Hepatic stellate cell (primary cell): Measurements from ENCODE around the gene ZNF524.
A peak's percentile ranks its signal among the peaks of the same experiment; 100 is the strongest.
"Not testable (repeated sequence)": the region's sequence is repeated elsewhere in the genome, so short reads cannot be mapped to it uniquely, and the experiment has no call there.

Experiments
- DNase-seq: peaks from one replicate; pipeline ENCODE4 v3.0.0; 2011; ENCODE audit warnings: low spot score

The ZNF524 gene, protein sequence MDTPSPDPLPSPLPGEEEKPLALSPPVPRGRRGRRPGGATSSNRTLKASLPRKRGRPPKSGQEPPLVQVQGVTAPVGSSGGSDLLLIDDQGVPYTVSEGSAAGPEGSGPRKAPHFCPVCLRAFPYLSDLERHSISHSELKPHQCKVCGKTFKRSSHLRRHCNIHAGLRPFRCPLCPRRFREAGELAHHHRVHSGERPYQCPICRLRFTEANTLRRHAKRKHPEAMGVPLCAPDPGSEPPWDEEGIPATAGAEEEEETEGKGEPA

DNA sequence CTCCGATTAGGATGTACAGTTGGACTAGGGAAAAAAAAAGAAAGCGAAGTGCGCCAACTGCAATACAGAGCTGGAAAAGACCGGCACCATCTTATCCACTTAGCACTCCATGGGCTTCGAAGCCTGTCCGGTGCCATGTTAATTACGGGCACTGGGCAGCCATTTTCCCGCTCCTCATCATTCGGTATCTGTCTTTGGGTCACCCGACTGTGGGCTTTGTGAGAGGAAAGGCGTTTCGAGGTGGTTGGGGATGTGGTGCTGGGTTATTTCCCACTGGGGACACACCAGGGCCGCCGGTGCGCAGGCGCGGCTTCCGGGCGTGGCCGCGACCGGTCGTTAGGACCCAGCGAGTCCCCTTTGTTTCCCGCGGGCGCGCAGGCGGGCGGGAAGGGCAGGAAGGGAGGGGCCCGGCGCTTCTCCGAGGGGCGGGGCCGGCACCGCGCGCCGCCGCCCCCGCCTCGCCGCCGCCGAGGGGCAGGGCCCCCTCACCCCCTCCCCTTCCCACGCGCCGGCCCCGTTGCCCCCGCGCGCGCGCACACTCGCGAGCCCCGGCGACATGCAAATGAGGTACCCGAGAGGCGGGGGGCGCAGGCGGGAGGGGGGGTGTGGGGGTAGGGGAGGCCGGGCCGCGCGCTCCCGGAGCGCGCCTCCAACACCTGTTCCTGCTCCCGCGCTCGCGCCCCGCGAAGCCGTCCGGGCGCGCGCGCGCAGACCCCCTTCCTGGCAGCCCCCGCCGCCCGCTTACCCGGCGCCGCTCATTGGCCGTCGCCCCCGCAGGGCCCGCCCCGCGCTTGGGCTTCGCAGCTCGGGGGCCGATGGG is at the start of gene ZNF524:
ZNF524 (plus strand) TSS at position 447 of the 820 bp plus-strand sequence. CDS start 1,825 bp downstream, outside the sequence.
- DNase-seq, result peak; percentile 90

DNA sequence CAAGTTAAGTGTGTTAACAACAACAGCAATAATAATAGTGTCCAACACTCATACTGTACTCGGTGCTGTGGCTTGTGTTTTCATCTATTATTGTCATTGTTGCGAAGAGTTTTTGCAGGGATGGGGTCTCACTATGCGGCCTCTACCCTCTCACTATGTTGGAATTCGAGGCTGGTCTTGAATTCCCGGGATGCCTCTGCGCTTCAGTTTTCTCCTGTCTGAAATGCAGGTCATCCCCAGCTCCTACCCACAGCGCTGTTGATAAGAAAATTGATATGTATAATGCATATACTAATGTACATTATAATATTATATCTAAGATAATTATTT is 49.8 kb upstream of the ZNF524 start:
- no peak for DNase-seq

DNA sequence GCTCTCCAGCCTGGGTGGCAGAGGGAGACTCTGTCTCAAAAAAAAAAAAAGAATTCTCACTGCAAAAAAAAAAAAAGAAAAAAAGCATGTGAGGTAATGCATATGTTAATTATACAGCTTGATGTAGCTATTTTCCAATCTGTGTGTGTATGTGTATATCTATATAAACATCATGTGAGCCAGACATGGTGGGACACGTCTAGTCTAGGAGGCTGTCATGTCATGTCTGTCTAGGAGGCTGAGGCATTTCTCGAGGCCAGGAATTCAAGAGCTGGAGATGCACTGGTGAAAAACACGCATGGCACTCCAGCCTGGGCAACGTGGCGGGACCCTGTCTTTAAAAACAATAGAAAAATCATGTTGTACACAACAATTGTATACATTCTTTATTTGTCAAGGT is 47.9 kb upstream of the ZNF524 start:
- DNase-seq, result no peak

DNA sequence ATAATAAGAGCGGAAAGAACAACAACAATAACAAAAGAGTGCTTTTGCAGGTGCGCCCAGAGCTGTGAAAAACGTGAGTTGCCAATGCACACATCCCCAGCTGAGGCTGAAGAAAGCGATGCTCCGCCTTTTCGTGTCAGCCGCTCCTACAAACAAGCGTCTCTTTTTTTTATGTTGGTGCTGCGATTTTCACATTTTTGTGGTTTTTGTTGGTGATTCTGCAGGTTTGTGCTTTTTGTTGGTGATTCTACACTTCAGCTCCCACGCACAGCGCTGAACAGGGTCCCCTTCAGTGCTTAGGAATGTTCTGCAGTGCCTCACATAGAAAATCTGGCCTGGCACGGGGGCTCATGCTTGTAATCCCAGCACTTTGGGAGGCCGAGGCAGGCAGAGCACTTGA is 47.5 kb upstream of the ZNF524 start:
- peak; percentile 45 for DNase-seq

DNA sequence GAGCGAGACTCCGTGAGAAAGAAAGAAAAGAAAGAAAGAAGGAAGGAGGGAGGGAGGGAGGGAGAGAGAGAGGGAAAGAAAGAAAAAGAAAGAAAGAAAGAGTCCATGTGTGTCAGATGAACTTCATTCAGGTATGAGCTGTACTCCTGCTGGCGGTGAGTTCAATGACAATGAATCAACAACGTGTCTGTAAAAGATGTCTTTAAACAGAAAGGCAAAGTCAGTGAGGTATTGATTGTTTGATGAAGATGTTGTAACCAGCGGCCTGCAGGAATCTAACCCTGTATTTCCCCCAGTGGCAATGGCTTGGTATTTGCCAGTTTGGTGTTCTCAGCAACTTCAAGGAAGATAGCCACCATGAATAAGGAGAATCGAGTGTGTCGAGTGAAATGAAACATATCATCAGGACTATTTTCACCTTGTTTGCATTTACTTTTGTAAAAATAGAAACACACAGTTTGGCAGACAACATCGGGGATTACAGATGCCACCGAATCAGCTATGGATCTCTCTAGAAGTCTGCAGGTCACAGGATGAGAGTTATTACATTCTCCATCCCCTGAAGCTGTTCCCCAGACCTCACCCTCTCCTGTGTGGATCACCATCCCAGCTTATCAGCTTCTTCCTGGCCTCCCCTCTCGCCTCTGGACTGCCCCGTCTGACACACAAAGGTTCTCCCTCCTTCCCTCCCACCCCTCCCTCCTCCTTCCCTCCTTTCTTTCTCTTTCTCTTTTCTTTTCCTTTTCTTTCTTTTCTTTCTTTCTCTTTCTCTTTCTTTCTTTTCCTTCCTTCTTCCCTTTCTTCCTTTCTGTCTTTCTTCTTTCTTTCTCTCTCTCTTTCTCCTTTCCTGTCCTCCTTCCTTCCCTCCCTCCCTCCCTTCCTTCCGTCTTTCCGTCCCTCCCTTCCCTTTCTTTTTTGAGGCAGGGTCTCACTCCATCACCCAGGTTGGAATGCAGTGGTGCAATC is 46.6 kb upstream of the ZNF524 start:
- DNase-seq, result no peak

DNA sequence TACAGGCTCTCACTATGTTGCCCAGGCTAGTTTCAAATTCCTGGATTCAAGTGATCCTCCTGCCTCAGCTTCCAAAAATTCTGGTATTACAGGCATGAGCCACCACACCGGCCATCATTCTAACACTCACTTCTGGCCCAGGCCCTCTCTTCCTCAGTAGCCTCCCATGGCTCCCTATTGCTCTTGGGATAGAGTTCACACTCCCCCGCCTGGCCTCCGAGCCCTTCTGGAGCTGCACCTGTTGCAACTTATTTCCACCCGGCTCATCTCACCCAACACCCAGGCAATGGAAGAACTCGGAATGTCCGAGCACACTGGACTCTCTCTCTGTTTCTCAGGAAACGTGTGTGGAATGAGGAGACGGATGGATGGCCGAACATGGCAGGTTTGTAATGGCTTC is 45.8 kb upstream of the ZNF524 start:
- no peak for DNase-seq

DNA sequence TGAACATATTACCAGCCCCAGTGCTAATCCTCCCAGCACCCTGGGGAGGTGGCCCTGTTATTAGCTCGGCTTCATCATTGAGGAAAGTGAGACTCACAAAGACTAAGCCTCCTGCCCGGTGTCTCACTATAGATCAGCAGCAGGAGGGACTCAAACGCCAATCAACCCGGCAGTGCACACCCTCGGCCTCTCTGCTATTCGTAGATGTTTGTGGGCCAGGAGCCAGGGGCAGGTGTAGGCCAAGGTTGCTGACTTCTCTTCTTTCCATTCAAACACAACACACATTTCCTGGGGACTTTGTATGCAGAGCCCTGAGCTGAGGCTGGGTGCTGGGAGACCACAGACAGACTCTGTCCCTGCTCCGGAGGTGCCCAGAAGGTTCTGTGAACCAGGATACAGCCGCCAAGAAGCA is 45.3 kb upstream of the ZNF524 start:
- DNase-seq, result no peak

DNA sequence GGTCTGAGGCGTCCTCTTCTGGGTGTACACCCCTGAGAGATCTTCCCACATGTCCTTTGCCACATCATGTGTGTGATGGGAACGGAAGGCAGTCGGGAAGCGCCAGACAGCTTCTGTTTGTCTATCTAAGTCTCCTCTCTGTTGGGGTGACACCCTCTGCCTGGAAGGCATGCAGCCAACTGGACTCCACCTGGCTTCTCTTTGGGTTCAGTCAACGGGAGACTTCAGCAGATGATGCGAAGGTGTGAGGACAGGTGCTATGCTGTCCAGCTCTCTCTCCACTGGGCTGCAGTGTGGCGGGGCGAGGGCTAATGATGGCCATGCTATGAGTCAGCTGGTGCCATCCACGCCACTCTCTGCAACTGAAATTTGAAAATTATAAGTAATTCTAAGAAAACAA is 40.4 kb upstream of the ZNF524 start:
- no peak for DNase-seq

DNA sequence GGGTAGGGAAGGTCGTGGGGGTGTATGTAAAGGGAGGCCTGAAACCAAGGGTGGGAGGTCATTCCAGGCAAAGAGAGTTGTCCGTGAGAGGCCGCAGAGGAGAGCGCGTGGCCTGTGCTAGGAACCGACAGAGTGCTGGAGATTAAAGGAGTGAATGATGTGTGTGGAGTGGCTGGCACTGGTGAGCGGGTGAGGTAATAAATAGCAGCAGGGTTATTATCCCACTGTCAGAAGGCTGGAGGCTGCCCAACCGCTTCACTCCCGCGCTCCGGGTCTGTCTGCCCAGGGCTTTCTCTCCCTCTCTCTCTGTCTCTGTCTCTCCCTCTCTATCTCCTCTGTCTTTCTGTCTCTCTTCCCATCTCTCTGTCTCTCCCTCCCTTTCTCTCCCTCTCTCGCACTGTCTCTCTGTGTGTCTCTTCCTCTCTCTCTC is 36.8 kb upstream of the ZNF524 start:
- no peak for DNase-seq

DNA sequence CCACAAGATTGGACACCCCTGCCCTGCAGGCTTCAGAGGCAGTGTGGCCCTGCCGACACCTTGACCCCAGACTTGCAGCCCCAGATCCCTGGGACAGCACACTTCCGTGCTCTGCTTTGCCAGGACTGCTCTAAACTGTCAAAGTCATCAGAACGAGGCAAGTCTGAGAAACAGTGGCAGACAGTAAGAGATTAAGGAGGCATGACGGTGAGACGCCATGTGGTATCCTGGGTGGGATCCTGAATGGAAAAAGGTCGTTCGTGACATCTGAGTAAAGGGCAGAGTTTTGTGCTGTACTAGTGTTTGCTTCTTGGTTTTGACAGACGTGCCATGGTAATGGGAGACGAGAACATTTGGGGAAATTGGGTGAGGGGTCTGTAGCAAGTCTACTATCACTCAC is 33.3 kb upstream of the ZNF524 start:
- no peak for DNase-seq

DNA sequence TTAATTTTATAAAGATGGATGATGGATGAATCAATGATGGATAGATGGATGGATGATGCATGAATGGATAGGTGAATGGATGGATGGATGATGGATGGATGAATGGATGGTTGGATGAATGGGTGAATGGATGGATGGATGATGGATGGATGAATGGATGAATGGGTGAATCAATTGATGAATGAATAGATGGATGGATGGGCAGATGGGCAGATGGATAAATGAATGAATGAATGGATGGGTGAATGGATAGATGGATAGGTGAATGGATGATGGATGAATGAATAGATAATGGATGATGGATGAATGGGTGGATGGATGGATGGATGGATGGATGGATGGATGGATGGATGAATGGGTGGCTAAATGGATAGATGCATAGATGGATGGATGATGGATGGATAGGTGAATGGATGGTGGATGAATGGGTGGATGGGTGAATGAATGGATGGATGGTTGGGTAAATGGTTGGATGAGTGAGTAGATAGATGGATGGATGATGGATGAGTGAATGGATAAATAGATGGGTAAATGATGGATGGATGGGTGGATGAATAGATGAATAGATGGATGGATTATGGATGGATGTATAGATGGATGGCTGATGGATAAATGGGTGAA is 32.3 kb upstream of the ZNF524 start:
- no peak for DNase-seq

DNA sequence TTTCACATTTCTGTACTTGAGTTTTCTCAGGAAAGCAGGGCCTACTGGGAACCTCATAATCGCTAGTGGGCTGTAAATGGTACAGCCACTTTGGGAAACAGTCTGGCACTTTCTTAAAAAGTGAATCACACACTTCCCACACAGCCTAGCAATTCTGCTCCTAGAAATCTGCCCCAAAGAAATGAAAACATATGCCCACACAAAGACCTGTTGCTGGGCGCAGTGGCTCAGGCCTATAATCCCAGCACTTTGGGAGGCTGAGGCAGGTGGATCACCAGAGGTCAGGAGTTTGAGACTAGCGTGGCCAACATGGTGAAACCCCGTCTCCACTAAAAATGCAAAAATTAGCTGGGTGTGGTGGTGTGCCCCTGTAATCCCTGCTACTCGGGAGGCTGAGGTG is 30.6 kb upstream of the ZNF524 start:
- not testable (repeated sequence) for DNase-seq

DNA sequence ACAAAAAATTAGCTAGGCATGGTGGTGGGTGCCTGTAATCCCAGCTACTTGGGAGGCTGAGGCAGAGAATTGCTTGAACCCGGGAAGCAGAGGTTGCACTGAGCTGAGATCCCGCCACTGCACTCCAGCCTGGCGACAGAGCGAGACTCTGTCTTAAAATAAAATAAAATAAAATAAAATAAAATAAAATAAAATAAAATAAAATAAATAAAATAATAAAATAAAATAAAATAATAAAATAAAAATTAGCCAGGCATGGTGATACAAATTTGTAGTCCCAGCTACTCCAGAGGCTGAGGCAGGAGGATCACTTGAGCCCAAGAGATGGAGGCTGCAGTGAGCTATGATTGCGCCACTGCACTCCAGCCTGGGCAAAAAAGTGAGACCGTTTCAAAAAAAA is 26.2 kb upstream of the ZNF524 start:
- DNase-seq, result not testable (repeated sequence)

DNA sequence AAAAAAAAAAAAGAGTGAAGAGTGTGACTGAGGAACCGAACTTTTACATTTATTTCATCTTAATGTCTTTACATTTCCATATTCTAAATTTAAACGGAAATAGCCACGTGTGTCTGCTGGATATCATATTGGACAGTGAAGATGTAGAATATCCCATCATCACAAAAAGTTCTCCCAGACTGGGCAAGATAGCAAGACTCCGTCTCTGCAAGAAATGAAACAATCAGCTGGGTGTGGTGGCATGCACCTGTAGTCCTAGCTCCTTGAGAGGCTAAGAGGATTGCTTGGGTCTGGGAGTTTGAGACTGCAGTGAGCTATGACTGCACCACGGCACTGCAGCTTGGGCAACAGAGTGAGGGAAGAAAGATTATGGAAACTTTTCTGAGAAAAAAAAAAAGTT is 23.3 kb upstream of the ZNF524 start:
- DNase-seq, result no peak

DNA sequence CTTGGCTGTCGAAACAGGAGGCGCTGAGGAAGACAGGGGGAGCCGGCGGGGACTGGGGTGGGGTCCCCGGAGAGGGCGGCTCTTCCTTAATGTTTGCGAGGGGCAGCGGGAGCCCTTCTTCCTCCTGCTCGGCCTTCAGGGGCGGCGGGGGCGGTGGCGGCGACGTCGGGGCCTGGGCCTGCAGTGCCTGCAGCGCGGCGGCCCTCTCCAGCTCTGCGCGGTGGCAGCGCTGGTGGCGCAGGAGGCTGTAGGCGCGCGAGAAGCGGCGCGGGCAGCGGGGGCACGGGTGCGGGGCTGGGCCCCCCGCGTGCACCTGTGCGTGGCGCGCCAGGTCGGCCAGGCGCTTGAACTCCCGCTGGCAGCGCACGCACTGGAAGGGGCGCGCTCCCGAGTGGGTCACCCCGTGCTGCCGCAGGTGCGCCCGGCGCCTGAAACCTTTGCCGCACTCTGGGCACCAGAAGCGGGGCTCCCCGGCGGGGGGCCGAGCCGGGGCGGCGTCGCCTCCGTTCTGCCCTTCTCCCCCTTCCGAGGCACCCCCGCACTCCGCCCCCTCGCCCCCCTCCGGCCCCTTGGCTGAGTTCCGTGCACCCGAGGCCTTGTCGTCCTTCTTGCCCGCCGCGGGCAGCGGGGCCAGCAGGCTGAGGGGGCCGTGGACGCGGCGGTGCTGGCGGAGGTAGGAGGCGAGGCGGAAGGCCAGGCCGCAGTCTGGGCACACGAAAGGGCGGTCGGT is 21.9 kb upstream of the ZNF524 start:
- no peak for DNase-seq

DNA sequence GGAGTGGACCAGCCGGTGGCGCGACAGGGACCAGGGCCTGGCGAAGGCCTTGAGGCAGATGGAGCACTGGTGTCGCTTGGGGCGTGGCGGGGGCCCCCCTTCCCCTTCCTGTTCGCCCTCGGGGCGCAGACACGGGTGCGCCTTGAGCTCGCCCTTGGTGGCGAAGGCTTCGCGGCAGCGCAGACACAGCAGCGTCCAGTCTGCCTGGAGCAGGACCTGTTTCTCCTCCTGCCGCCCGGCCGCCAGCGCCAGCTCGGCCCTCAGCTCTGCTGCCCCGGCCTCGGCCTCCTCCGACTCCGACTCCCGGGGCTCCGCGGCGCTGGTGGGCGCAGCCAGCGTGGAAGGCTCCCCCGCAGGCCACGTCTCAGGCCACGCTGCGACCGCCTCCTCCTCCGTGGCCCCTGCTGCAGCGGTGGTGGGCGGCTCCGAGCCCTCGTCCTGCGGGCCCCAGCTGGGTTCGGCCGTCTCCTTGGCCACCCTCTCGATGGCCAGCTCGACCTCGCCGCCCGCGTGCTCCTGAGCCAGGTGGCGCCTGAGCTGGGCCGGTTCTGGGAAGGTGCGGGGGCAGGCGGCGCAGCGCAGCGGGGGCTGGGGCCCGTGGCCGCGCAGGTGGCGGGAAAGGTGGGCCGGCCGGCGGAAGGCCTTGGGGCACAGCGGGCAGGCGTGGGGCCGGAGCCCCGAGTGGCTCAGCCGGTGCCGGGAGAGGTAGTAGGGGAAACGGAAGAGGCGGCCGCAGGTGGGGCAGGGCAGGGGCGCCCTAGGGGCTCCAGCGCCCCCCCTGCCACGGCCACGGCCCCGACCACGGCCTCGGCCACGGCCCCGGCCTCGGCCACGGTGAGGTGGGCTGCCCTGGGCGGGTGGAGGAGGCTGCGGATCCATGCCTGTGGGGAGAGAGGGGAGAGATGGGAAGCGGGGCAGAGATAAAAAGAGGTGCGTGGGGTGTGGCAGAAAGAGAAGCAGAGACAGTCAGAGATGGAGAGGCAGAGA is 21.0 kb upstream of the ZNF524 start:
- DNase-seq, result no peak

DNA sequence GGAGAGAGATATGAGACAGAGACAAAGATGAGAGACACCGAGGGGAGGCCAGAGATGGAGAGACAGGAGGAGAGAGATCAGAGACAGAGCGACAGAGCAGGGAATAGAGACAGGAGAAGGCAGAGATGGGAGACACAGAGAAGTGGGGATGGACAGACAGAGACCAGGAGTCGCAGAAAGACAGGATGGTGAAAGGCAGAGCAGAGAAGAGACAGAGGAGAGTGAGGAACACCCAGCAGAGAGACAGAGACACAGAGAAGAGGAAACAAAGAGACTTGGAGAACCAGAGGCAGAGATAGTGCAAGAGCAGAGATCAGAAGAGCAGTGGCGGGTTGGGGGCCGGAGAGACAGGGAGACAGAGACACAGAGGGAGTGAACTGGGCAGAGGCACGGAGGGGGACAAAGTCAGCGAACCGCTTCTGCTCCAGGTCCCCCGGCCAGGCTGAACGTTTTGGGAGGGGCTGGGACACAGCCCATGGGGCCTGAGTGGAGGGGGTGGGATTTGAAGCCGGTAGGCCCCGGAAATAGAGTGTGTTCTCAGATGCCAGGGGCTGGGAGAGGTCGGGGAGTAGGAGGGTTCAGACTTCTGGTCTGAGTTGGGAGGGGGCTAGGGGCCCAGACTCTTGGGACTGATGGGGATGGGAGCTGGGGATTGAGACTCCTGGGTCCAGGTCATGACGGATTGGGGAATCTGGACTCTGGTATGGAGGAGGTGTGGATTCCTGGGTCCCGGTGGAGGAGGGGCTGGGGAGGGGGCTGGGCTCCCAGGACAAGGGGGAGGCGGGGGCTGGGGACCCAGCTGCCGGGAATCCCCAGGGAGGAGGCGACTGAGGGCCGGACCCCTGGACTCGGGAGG is 20.1 kb upstream of the ZNF524 start:
- DNase-seq, result peak; percentile 54

DNA sequence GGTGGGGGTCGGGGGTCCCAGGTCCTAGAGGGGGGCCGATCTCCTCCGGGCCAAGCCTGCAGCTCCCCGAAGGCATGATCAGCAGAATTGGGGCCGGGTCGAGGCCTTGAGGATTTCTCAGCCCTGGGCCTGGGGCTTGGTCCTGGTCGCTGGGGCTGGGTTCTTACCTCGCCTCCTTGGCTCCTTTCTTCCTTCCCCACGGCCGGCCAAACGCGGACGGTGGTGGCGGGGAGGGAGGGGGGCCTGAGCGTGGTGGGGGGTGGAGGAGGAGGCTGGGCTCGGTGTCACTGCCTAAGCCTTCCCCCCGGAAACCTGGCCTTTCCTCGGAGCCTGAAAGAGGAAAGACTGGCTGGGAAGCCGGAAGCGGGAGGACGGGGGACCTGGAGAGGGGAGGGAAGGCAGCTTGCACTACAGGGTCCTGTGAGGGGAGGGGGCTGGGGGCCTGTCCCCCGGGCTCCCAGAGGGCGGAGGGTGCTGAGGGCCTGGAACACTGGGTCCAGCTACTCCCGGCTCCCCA is 19.4 kb upstream of the ZNF524 start, which contains the start of gene ZNF579:
ZNF579 (minus strand) TSS at position 221 of the 517 bp plus-strand sequence. CDS start 1,209 bp downstream, outside the sequence.
- peak; percentile 92 for DNase-seq
